GM19328 (cell line): ENCODE measurements around the gene SEC61B.
"Not testable (repeated sequence)": the region's sequence is repeated elsewhere in the genome, so short reads cannot be mapped to it uniquely, and the experiment has no call there.

Experiments
- ATAC-seq: cut with Tn5 transposase; IDR thresholded peaks from one replicate; pipeline ENCODE4 v1.9.1; 2021; ENCODE audit warnings: mild to moderate bottlenecking, moderate library complexity; ENCODE audit not compliant: unreplicated experiment

Gene SEC61B

DNA sequence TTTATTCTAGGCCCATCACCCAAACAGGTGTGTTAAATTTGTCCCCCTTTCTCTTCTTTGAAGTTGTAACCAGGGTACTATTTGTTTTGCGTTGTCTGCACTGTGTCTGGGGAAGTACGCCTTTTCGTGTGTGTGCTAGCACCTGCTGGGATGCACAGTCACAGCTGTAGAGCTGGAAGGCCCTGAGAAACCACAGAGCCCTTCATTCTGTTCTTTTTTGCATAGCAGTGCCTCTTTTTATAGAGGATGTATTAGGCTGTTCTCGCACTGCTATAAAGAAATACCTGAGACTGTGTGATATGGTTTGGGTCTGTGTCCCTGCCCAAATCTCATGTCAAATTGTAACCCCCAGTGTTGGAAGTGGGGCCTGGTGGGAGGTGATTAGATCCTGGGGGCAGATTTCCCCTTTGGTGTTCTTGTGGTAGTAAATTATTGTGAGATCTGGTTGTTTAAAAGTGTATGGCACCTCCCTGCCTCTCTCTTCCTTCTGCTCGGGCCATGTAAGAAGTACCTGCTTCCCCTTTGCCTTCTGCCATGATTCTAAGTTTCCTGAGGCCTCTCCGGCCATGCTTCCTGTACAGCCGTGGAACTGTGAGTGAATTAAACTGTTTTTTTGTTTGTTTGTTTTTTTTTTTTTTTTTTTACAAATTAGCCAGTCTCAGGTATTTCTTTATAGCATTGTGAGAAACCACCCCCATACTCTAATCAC is 14.0 kb downstream of the SEC61B start:
- peak; percentile 91 for ATAC-seq

DNA sequence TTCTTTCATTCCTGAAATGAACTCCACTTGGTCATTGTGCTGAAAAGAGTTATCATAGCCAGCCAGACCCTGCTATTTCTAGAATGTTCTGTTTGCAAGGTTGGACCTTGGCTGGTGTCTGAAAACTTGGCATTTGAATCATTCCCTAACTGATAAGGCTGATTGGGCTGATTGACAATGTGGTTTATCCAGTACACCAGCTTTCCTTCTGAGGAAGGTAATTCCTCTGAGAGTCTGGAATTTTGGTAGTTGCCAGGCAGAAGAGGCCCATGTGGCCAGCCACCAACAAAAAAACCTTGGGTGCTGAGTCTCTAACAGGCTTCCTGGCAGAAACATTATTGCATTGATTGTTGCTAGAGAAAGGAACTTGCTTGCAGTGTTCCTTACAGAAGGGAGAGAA is 15.3 kb downstream of the SEC61B start:
- ATAC-seq, result no peak

DNA sequence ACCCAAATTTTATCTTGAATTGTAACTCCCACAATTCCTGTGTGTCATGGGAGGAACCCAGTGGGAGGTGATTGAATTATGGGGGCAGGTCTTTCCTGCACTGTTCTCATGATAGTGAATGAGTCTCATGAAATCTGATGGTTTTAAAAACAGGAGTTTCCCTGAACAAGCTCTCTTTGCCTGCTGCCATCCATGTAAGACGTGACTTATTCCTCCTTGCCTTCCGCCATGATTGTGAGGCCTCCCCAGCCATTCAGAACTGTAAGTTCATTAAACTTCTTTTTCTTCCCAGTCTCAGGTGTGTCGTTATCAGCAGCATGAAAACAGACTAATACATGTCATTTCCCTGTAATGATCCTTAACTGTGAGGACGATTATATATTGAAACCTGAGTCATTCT is 15.8 kb downstream of the SEC61B start:
- not testable (repeated sequence) for ATAC-seq

DNA sequence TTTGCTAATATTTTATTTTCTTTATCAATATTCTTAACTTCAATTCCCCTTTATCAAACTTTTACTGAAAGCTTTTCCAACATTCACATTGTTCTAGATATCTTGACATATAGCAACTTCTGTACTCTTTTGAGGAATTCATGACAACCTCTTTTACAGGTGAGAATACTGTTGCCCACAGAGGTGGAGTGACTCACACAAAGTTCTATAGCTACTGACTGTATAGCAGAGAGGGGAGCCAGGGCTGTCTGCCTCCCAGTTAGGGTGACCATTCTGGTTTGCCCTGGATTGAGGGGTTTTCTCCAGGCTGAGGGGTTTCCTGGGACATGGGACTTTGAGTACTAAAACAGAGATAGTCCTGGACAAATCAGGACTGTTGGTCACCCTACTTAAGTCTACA is 16.2 kb downstream of the SEC61B start:
- ATAC-seq, result no peak

- no peak for ATAC-seq
These were observed 17.4 kb downstream of the SEC61B start for GRCh38 chr9:99239341-99240060.

GRCh38 chr9:99241106-99241505 is 19.0 kb downstream of the SEC61B start:
- no peak for ATAC-seq

- peak; percentile 83 for ATAC-seq
These were observed 22.5 kb downstream of the SEC61B start for GRCh38 chr9:99244344-99245260.

- no peak for ATAC-seq
These were observed 27.5 kb downstream of the SEC61B start for GRCh38 chr9:99249619-99250018.

- no peak for ATAC-seq
These were observed 29.1 kb downstream of the SEC61B start for GRCh38 chr9:99251157-99251556.

DNA sequence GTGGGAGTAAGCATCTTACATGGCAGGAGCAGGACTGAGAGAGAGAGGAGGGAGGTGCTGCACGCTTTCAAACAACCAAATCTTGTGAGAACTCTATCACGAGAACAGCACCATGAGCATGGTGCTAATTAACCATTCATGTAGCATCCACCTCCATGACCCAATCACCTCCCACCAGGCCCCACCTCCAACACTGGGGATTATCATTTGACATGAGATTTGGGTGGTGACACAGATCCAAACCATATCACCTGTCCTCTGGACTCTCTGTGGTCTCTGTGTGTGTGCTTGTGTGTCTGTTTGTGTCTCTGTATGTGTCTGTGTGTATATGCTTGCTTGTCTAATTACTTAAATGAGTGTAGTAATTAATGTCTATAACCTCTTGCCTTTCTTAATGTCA is 31.1 kb downstream of the SEC61B start:
- peak; percentile 38 for ATAC-seq

- peak; percentile 80 for ATAC-seq
These were observed 31.8 kb downstream of the SEC61B start for GRCh38 chr9:99253772-99254431.

DNA sequence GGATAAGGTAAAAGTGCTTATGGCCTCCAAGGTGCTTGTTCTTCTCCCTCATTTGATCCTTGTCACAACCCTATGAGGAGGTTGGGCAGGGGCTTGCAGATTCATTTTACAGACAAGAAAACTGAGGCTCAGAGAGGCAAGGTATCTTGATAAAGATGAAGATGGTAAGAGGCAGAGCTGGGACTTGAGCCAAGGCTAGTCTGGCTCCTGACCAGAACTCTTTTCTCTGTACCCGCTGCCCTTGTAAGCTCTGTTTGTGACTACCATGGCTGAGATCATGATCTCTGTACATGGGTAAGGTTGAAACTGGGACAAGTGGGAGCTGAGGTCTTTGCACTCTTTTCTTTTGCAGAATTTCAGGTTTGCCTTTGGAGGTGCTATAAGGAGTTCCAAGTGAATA is 33.6 kb downstream of the SEC61B start:
- no peak for ATAC-seq

GRCh38 chr9:99257723-99258389 is 35.8 kb downstream of the SEC61B start:
- ATAC-seq, result no peak

- no peak for ATAC-seq
These were observed 37.3 kb downstream of the SEC61B start for GRCh38 chr9:99259231-99259918.

DNA sequence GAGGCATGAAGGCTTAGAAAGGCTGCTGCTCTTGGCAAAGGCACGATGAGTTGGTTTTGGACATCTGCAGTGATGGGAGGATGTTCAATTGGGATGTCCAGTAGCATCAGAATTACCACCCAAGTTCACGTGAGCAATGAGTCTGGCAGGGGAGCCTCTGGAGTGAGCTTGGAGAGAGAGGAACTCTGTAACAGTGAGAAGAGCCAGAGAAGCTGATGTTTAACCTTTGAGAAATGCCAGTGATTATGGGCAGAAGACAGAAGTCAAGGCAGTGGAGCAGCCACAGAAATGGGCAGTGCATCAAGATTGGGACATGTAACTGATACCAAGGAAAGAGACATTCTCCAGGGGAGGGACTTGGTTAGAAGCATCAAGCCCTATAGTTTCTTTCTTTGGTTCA is 39.8 kb downstream of the SEC61B start:
- no peak for ATAC-seq

DNA sequence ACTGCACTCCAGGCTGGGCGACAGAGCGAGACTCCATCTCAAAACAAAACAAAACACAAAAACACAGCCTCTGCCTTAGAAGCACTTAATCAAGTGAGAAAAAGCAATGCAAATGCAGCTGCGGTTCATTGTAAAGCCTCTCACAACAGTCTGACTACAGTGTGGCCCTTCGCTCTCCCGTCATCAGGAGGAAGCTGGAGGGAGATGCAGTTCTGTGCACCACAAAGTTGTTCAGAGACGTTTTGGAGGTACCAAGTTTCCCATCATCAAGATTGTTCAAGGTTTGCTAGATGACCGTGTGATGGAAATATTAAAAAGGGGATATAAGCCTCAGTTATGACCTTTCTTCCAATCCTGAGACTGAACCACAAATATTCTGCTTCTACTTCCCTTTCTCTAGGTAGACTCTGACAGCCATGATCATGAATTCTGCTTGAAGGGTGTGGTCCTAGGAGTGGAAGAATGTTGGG is 40.9 kb downstream of the SEC61B start:
- ATAC-seq, result peak; percentile 64

DNA sequence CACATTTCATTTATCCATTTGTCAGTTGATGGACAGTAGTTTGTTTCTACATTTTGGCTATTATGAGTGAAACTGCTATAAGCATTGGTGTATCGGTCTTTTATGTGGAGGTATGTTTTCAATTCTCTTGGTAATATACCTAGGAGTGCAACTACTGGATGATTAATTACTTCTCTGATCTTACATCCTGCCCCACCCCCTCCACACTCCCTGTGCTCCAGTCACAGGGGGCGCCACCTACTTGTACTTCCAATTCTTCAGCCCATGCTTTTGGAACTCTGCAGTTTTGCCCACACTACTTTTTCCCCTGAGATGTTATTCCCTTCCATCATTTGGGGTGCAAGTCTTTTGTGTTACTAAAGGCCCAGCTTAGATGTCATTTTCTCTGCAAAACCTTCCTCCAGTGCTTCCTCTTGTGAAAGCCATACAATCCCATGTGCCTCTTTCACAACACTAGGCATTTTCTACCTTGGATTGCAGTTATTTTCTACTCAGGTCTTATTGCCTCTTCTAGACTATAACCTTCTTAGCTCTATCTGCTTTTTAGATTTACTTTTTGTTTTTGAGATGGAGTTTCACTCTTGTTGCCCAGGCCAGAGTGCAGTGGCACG is 42.1 kb downstream of the SEC61B start:
- no peak for ATAC-seq

- ATAC-seq, result no peak
These were observed 43.6 kb downstream of the SEC61B start for GRCh38 chr9:99265691-99266090.
